GM19467 (cell line): ENCODE data around the gene ADAM10.

ENCODE experiments used
- ATAC-seq: cut with Tn5 transposase; IDR thresholded peaks from one replicate; pipeline ENCODE4 v1.9.1; 2021; ENCODE audit warnings: mild to moderate bottlenecking, moderate library complexity; ENCODE audit not compliant: unreplicated experiment

The ADAM10 gene

DNA sequence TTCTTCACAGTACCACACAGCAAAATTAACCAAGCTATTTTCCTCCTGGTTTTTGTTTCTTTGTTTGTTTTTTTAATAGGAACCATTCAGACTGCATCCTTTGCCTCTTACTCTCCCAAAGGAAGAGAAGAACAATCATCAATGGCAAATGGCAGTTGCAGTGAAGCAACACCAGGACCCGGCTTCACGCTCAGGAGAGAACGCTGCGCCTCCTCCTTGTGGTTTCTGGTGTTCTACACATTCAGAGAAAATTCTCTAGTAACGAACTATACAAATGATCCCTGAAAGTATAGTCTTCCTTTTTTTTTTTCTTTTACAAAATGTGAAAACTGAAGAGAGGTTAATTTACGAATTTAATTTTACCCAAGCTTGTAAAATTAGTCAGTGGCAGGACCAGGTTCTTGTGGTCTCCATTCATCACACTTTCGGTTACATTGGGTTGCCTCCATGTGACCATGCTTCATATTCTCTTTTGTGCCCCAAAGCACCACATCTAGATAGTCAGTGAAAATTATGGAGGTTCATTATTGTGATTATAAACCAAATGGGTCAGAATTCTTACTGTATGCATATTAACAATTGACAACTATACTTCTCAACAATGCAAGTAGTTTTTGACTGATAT, 11.0 kb upstream of the ADAM10 start:
- ATAC-seq: no peak

DNA sequence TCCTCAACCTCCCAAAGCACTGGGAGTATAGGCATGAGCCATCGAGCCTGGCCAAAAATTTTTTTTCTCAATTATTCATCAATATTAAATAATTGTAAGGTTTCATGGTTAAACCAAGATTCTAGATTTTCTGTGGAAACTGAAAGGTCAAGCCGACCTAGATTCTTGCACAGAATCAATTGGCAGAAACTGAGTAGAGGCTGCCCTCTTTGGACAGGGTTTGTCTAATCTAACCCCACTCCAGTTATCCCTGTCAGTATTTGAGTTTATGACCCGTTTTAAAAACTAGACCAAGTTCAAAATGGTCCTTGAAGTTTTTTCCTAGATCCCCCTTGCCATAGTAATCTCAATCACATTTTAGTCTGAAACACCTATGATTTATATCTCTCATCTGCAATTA, 8.6 kb upstream of the ADAM10 start:
- ATAC-seq: no peak

DNA sequence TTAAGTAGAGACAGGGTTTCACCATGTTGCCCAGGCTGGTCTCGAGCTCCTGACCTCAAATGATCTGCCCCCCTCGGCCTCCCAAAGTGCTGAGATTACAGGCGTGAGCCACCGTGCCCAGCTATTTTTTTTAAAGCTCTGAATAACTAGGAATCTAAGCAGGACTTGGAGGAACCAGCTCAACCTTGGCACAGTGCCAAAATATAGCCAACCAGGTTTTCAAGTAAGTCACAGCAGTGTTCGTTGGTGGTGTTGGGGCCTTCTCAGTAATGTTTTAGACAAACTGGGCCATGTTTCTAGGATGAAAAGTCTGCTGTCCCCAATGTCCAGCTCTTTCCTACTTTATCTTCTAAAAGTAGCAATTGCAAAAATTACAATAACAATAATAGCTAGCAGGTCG, 6.4 kb upstream of the ADAM10 start:
- no peak for ATAC-seq

DNA sequence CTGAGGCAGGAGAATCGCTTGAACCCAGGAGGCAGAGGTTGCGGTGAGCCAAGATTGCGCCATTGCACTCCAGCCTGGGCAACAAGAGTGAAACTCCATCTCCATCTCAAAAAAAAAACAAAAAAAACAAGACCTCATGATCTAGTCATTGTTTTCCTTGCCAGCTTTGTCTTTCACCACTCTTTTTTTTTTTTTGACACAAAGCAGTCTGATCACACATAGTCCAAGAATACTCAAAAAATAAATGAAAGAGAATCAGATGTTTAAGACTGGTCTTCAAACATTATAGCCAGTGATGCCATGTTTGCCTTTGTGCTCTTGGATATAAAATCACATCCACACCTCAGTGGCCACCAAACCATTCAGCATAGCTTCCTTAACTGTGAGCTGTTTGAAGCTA, 5.8 kb upstream of the ADAM10 start:
- no peak for ATAC-seq

DNA sequence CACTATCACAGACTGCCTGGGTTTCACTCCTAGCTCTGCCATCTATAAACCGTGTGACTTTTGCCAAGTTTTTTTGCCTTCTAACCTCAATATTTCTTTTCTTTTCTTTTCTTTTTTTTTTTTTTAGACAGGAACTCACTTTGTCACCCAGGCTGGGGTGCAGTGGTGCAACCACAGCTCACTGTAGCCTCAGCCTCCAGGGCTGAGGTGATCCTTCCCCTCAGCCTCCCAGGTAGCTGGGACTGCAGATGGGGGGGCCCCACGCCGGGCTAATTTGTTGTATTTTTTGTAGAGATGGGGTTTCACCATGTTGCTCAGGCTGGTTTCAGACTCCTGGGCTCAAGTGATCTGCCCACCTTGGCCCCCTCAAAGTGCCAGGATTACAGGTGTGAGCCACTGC, 3.2 kb upstream of the ADAM10 start:
- ATAC-seq: no peak

DNA sequence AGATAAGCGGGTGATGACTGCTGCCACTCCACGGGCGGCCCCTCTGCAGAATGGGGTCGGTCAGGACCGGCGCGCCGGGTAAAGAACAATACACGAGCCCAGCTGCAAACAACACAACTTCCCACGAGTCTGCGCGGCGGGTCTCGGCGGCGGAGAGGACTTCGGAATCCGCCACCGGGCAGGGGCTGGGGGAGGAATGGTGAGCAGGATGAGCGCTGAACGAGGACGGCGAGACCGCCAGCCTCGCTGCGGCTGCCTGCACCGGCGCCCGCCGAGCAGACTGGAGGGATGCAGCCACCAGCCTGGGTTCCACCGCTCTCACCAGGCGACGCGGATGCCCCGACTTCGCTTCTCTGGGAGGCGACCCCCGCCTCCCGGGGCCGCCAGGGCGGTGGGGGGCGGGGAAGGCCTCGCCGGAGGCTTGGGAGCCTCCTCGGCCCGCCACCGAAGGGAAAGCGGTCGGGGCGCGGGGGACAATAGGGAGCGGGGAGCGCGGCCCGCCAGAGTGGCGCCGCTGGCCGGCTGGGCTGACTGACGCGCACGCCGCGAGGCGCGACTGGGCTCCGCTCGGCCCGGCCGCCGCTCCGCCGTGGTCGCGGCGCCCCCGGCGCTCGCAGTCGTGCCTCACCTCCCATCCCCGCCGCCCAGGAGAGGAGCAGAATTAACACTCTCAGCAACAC, 515 bp downstream of the ADAM10 start:
- ATAC-seq: peak; percentile 28

DNA sequence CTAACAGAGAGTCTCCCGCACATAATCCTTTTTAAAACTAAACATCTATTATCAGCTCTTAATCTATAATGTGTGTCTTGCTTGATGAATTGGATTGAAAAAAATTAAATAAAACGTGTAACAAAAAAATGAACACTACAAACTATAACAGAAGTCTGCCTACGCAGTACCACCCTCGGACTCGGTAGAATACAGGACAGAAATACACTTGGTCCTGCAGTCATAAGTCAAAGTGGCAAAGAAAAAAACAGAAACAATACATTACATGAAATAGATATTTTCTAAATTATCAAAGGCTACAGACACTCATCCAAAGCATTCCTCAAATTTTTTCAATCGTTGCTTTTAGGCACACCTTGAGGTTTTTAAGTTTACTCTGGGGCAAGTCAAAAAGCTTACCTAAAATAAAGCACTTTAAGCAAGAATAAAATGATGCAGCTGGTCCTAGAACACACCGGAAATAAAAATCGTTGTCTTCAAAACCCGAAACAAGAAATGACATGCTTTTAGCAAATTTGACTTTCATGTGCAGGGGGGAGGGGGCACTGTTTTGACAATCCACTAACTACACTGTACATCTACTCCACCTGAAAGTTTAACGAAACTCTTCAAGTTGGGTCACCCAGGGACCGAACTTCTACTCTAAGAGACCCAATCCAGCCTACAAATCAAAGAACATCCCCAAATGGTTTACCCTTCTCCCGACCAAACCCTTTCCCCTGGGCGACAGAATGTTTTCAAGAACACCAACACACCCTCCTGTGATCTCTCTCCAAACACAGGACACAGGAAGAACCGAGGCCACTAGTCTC, 1.3 kb downstream of the ADAM10 start:
- no peak for ATAC-seq

DNA sequence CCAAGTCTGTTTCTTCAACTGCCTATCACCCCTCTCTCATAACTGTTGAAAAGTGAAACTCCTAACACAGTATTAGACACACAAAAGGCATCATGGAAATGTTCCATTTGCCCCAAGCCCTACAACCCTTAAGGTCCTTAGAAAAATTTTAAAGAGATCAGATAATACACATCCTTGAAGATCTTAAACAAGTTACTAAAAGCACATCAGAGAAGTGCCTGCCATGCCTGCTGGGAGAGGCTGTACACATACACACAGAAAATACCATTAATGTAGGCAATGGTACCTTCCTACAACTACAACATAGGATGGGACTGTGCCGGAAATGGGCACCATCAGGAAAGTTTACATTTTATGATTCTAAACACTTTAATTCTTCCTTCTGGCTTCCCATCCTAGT, 3.3 kb downstream of the ADAM10 start:
- no peak for ATAC-seq

DNA sequence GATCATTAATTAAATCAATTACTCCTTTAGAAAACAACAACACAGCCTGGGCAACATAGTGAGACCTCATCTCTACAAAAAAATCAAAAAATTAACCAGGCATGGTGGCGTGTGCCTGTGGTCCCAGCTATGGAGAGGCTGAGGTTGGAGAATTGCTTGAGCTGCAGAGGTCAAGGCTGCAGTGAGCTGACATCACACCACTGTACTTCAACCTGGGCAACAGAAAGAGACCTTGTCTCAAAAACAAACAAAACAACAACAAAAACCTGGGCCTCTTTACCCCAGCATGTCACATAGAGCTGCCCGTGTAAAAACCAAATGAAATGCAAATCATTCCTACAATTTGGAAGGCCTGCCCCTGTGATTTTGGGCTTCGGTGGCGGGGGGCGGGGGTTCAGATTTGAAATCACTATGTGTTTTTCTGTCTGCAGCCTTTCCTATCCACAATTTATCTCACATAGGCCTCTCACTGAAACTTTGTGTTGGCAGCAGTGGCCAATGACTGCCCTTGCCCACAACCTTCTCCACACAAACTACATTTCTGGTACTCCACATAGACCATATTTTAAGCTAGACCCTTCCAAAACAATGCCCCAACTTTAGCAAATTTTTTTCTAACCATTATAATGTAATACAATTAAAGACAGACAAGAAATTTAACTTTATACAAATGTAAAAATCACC, 6.5 kb downstream of the ADAM10 start:
- no peak for ATAC-seq

DNA sequence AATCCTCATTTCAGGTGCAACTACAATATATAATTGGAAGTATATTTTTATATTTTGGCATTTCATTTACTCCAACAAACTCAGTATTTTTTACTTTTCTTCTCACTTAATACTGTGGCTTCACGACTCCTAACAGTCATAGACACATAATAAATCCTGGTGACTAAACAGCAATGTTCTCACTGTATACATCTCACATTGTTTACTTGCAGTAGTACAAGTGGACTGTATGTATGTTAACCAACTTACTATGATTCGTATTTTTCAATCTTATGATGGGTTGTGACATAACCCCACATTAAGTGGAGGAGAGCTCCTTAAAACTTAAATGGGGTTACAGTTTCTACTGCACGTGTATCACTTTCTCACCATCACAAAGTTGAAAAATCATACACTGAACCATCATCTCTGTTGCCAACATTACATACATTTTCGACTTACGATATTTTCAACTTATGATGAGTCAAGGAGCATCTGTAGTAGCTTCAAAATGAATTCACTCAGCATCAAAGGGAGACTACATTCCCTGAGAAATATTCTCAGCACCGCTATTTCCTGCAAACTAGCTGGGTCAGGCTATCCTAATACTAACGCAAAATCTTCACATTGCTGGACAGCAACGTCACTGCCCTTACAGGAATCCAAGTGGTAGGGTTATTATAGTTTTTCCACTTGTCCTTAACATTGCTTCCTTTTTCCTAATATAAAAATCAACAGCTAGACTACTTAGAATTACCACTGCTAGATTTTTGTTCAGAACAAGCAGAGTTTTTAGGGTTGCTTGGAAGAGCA, 7.3 kb downstream of the ADAM10 start:
- no peak for ATAC-seq

DNA sequence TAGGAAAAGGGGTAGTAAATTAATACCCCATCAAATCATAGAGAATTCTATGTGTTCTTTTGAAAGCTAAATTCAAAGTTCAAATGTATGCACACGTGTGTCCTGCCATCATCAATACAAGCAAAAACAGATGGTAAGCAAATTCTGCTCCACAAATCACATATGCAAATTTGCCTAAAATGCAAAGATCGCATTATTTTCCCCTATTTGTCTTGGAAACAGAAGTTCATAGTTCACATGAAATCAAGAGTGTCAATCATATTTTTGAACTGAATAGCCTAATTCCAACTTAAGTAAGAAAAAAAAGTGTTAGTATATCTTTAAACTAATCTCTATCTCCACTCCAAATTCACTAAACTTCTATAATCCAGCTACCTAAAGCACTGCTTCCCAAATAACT, 8.5 kb downstream of the ADAM10 start:
- ATAC-seq: no peak

DNA sequence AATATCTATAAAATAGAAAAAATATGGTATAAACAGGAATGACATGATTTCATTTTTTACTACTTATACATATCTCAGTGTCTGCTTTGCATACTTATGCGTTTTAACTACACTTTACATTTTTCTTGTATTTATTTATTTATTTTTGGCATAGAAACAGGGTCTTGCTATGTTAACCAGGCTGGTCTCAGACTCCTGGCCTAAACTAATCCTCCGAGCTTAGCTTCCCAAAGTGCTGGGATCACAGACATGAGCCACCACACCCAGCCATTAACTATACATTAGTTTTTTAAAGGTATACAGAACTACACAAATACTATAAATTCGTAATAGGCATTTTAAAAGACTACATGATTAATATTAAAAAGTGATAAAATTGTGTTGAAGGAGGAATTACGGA, 9.1 kb downstream of the ADAM10 start:
- ATAC-seq: no peak

DNA sequence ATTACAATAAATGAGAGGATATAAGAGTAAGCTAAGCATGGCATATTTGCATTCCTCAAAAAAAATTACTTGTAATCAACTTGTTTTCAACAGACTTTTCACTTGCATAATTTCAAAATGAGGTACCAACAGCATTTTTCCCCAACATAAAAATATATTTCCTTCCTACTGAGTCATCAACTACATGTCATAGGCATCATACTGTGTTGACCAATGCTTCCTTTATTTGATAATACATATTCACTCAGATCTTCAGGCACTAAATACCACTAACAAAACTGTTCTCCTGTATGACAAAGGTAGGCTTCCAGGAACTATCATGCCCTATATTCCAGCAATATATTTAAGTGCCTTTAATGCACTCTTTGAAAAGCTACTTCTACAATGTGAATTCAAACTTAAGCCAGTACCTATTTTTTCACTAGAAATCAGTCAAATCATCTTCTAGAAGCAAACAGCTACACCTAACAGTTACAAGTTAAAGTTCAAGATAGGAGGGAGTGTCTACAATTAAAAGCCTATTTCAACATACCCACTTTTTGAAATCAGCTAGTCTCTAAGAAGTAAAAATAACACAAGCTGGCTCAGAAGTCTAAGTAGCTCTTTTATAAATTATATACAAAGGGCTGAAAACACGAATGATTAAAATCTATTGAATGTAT, 11.3 kb downstream of the ADAM10 start:
- ATAC-seq: no peak

DNA sequence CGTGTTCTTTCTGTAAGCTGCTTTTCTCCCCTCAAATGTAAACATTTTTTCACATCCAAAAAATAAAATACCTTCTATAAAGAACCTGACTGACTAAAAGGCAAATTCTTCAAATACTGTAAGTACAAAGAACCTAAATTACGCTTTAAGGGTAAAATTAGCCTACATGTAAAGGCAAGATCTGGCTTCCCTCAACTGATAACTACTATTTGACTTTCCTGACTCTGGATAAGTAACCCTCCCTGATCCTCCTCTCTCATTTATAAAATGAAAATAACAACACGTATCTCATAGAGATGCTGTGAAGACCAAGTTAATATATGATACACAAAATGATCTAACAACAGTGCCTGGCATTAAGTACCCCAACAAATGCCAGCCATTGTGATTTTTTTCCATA, 12.2 kb downstream of the ADAM10 start:
- ATAC-seq: no peak

DNA sequence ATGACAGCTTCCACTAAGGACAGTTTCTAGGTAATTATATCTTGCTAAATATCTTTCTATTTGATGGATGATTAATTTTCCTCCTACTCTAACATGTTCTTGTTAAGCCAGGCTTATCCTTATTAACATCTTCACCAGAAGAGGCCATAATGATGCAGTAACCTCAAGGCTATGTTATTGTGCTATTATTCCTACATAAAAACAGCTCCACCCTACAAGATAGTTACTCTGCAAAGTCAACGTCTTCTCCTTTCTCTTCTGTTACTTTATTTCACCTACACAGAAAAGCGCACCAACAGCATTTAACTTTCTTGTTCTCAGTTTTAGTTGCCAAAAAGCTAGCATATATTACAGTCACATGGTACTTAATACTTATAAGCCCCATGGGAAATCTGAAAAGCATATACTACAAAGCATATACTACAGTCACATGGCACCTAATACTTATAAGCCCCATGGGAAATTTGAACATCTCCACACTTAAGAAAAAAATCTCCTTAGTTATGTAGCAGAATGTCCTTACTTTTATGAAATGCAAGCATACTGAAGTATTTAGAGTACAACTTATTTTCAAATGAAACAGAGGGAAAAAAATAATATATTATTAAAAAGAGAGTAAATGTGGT, 13.4 kb downstream of the ADAM10 start:
- no peak for ATAC-seq

DNA sequence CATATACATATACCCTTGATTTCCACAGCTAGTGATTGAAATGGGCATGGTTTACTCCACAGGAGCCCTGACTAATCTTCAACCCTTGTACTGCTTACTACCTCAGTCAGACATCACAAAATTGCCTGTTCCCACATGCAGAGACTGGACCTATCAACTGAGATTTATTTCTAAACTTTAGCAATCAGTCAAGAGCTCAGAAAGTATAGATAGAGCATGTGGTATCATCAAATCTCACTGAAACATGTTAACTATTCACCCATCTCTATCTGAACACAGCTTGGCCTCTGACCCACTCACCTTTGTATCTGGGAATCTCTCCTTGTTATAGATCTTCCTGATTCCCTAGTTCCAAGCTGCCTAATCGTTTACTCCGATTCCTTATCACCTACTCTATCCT, 14.6 kb downstream of the ADAM10 start:
- no peak for ATAC-seq

DNA sequence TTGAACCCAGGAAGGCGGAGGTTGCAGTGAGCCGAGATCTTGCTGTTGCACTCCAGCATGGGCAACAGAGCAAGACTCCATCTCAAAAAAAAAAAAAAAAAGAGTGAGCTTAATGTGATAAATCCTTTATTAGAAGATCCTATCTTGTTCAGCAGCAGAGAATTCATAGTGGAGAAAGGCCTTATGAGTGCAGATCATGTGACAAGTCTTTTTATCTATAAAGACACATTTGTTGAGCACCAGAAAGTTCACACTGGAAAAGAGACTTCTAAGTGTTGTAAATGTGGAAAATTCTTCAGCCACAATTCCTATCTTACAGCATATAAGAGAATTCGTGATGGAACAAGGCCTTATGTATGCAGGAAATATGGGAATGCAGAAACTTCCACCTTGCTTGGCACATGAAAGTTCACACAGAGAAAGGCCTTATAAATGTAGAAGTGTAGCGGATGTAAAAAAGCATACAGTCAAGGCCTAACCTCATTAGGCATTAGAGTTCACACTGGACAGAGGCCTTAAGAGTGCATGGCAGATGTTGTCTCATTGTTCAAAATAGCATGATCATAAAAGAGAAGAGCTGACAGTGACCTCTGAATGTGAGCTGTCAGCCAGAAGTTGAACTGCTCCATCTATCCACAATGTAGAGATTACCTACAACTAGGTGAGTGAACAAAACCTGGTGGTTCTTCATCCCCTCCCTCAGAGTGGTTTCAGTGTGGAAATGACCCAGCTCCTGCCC, 16.7 kb downstream of the ADAM10 start:
- ATAC-seq: no peak

DNA sequence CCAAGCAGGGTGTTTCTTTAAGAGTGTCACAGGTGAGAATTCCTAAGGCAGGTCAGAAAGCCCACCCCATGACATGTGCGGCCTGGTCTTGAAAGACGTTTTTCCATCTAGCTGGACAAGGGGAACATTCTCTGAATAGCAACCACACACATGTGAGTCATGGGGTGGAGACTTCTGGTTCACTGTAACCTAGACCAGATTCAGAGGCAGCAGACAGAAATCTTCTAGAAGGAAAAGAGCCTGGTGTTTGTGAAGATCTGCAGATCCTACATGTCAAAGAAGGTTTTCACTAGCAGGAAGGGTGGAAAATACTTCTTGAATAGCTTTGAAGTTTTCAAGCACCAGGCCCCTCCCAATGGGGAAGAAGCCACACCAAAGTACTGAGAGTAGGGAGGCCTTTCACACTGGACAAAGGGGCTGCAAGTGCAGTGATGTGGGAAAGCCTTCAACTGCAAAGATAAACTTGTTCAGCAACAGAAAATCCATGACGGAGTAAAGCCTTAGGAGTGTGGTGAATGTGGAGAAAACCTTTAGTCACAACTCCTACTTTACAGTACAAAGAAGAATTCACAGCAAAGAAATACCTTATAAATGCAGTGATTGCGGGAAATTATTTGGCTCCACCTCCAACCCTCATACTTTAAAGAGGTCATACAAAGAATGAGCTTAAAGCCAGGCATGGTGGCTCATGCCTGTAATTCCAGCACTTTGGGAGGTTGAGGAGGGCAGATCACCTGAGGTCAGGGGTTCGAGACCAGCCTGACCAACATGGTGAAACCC, 17.6 kb downstream of the ADAM10 start:
- ATAC-seq: no peak
